Right lobe of liver (tissue), 6 donors: ENCODE results near the gene NECAB2. TPM values are rescaled to one million over a fixed set of nuclear protein-coding genes. Genes with fewer than 3 reads are reported as not detected.

Experiments
- ATAC-seq, 4 donors: fragments of 200-7000 bp; cut with Tn5 transposase; one replicate each; pipeline ENCODE4 v1.9.1; 2020; ENCODE audit warnings: mild to moderate bottlenecking in 4 of 4, moderate library complexity in 4 of 4
- DNase-seq, 3 donors: peaks; one replicate each; pipeline ENCODE4 v3.0.0-alpha.2; 2020
- H3K27ac ChIP-seq, 3 donors: fragments of 200-600 bp; one replicate each; pipeline ENCODE4 v1.8.0; 2022
- H3K27me3 ChIP-seq, 2 donors: fragments of 200-600 bp; one replicate each; pipeline ENCODE4 v1.8.0; 2022
- H3K36me3 ChIP-seq, 4 donors: fragments of 200-600 bp; sonication (generic) in 1 of 4; one replicate each; pipeline versions ENCODE4 v1.5.1 to v1.8.0; 2017 to 2022; ENCODE audit warnings: control low read depth in 1 of 4
- H3K4me1 ChIP-seq, 4 donors: fragments of 200-600 bp; sonication (generic) in 1 of 4; one replicate each; pipeline versions ENCODE4 v1.5.1 to v1.8.0; 2017 to 2022; ENCODE audit warnings: control low read depth in 1 of 4
- H3K4me3 ChIP-seq, 3 donors: fragments of 200-600 bp; one replicate each; pipeline ENCODE4 v1.8.0; 2022
- H3K9me3 ChIP-seq, 4 donors: fragments of 200-600 bp; sonication (generic) in 1 of 4; one replicate each; pipeline versions ENCODE4 v1.5.1 to v1.8.0; 2017 to 2022; ENCODE audit warnings: control low read depth in 1 of 4
- CTCF ChIP-seq, 4 donors: fragments of 200-600 bp in 3 of 4; fragments of 450-650 bp in 1 of 4; IDR thresholded peaks; one replicate each; pipeline versions ENCODE4 v1.5.1 to v1.8.0; 2016 to 2022; ENCODE audit warnings: antibody characterized with exemption in 4 of 4, mild to moderate bottlenecking in 2 of 4
- POLR2A ChIP-seq: fragments of 450-650 bp; IDR thresholded peaks from one replicate; pipeline ENCODE4 v1.6.1; 2017; ENCODE audit warnings: antibody characterized with exemption, mild to moderate bottlenecking
- WGBS: methylation state at CpG from one replicate; pipeline ENCODE4 v1.1.6; 2018; ENCODE audit warnings: low coverage, low lambda C conversion rate; ENCODE audit not compliant: insufficient coverage; ENCODE audit errors: missing lambda C conversion rate; 5-methylcytosine and 5-hydroxymethylcytosine counted together
- intact Hi-C, 2 donors: fragments of 100-400 bp; cut with DNase I; formaldehyde crosslinking; loops; one replicate each; pipeline versions ENCODE4 v1.11.2 to v1.14.1; 2022
- total RNA-seq, 6 experiments: library from RNA; depleted of rRNA in 2 of 6; stranded (reverse); fragments of >200 nt in 2 of 6; fragmentation: NEBNext Ultra II Directional in 3 of 6; extraction: Animal tissue kit (Norgen Biotek cat#: 25700) in 3 of 6; gene quantifications; one replicate each; pipeline versions ENCODE4 v1.1.0 to v1.2.4, GENCODE V29; 2016 to 2023
- donor health status: DM: no; HTN: yes; CAD: no.
- donor health status: DM: no; HTN: no; CAD: no.
- donor health status: DM: no; HTN: no; CAD: no.
- donor health status: DM: no; HTN: yes; CAD: no.
- donor health status: DM: no; HTN: yes; CAD: no.

The NECAB2 gene
- total RNA-seq, 6 experiments from 2014 or later = 0.56 to 26.8 (median 7.1) TPM

- intact Hi-C loops = no loop called here
- ATAC-seq = no peak
- TF ChIP-seq CTCF (IDR thresholded peaks at IDR 0.05) (no peak), POLR2A (no peak)
Measured at GRCh38 chr16:83977056-83977815, 9.2 kb downstream of the NECAB2 start.

GRCh38 chr16:83978401-83978904 is 10.4 kb downstream of the NECAB2 start:
- Histone ChIP-seq H3K27me3 (no peaks in the 10 kb centered on the region), H3K27ac (no peak overlapping the region), H3K4me3 (no peak overlapping the region), H3K9me3 (no peaks in the 10 kb centered on the region), H3K4me1 (no peaks in the 10 kb centered on the region), H3K36me3 (peaks cover 0 to 18% (median 0%) of the 10 kb centered on the region in 4 donors)
- DNase-seq = no peak
- no peak for ATAC-seq
- TF ChIP-seq CTCF (IDR thresholded peaks at IDR 0.05) = no peak
- TF ChIP-seq POLR2A = no peak
- WGBS = 81% methylated on average over 3 of the region's 5 CpGs
- intact Hi-C loops = no loop called here

More at GRCh38 chr16:83977056-83977815, 9.2 kb downstream of the NECAB2 start:
- no peak overlapping the region for H3K27ac ChIP-seq
- no peaks in the 10 kb centered on the region for H3K4me1 ChIP-seq
- H3K27me3 ChIP-seq = no peaks in the 10 kb centered on the region
- DNase-seq = peak in 1 of 3 donors; percentile 51
- H3K4me3 ChIP-seq = no peak overlapping the region
- H3K9me3 ChIP-seq = no peaks in the 10 kb centered on the region
- H3K36me3 ChIP-seq = peaks cover 0 to 18% (median 0%) of the 10 kb centered on the region in 4 donors
- 74% methylated on average over 4 of the region's 6 CpGs for WGBS

- H3K36me3 ChIP-seq = peaks cover 0 to 18% (median 0%) of the 10 kb centered on the region in 4 donors
- no peaks in the 10 kb centered on the region for H3K27me3 ChIP-seq
- H3K4me3 ChIP-seq = no peak overlapping the region
- no peaks in the 10 kb centered on the region for H3K4me1 ChIP-seq
- DNase-seq (peak in 1 of 3 donors; percentile 22), ATAC-seq (no peak)
- TF ChIP-seq CTCF (IDR thresholded peaks at IDR 0.05) = no peak
- TF ChIP-seq POLR2A = no peak
- WGBS = 93% methylated on average over 5 of the region's 7 CpGs
- intact Hi-C loops = no loop called here
- no peak overlapping the region for H3K27ac ChIP-seq
- H3K9me3 ChIP-seq = no peaks in the 10 kb centered on the region
Measured at GRCh38 chr16:83979441-83979840, 11.4 kb downstream of the NECAB2 start.

- H3K27me3 ChIP-seq = no peaks in the 10 kb centered on the region
- DNase-seq (no peak), ATAC-seq (peak in 1 of 4 donors; percentile 21)
- no peak overlapping the region for H3K4me3 ChIP-seq
- intact Hi-C loops = no loop called here
- H3K36me3 ChIP-seq = peaks cover 0 to 24% (median 0%) of the 10 kb centered on the region in 4 donors
- 100% methylated on average over 1 of the region's 2 CpGs for WGBS
- TF ChIP-seq CTCF (IDR thresholded peaks at IDR 0.05) (no peak), POLR2A (no peak)
- H3K4me1 ChIP-seq = no peaks in the 10 kb centered on the region
- H3K9me3 ChIP-seq = no peaks in the 10 kb centered on the region
- H3K27ac ChIP-seq = no peak overlapping the region
Measured at GRCh38 chr16:83980794-83981193, 12.8 kb downstream of the NECAB2 start.
